GM19193 (cell line): Measurements from ENCODE around the gene CEP41.

Experiments used
- POLR2A ChIP-seq: IDR thresholded peaks from 4 replicates; pipeline ENCODE4 v1.6.1; 2011; ENCODE audit not compliant: insufficient read depth, insufficient read length; ENCODE audit errors: extremely low read depth

CEP41 gene

DNA sequence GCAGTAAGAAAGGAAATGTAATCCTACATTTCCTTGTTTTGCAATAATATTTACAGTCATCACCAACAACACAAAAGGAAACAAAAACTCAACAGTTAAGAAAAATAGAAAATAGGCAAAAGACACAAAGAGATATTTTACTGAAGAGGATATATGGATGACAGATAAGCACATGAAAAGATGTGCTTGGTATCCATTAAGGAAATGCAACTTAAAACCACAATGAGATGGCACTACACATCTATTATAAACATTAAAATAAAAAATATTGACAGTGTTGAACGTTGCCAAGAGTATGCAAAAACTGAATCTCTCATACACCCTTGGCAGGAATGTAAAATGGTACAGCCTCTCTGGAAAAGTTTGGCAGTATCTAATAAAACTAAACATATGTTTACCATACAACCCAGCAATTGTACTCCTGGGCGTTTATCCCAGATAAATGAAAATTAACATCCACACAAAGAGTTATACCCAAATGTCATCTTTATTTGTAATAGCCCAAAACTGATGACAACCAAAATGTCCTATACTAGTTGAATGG lies 5.4 kb downstream of the CEP41 start:
- no peak for TF ChIP-seq POLR2A

- TF ChIP-seq POLR2A: no peak
Observed at GRCh38 chr7:130433301-130433700, 7.5 kb downstream of the CEP41 start.

GRCh38 chr7:130432886-130433285 lies 7.9 kb downstream of the CEP41 start:
- no peak for TF ChIP-seq POLR2A

GRCh38 chr7:130430841-130431666 lies 9.8 kb downstream of the CEP41 start:
- no peak for TF ChIP-seq POLR2A

DNA sequence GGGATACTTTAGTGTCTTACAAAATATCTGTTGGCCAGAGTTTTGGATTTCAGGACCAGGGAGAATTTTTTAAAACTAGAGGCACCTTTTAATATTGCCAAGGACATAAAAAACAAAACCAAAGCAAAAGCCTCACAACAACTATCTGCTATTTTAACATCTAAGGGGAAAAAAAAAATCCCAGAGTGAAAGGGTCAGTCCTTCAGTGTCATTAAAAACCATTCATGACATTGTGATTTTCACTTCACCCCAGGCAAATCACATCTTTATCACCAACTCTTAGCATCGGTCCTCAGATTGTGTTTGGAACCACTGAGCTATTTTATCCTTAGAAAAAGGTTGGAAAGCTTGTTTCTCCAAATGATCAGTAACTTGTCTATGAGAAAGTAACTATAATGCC lies 10.7 kb downstream of the CEP41 start:
- TF ChIP-seq POLR2A: no peak

- no peak for TF ChIP-seq POLR2A
Observed at GRCh38 chr7:130429019-130429418, 11.8 kb downstream of the CEP41 start.

DNA sequence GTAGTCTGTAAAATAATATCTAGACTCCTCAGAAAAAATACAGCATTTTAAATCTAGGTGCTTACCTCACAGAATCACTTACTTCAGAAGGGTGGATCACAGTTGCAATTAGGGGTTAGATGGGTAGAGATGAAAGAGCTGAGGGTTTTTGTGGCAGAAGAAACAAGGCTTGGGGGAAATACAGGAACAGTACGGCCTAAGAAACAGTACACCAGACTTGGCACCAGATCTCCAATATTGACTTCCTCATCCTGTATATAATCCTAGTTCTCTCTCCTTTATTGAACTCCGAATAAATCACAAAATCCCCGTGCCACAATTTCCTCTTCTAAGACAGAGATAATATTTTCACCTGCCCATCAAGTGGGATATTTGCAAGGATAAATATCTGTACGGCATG lies 14.3 kb downstream of the CEP41 start:
- no peak for TF ChIP-seq POLR2A

GRCh38 chr7:130425796-130426195 lies 15.0 kb downstream of the CEP41 start:
- TF ChIP-seq POLR2A: no peak

DNA sequence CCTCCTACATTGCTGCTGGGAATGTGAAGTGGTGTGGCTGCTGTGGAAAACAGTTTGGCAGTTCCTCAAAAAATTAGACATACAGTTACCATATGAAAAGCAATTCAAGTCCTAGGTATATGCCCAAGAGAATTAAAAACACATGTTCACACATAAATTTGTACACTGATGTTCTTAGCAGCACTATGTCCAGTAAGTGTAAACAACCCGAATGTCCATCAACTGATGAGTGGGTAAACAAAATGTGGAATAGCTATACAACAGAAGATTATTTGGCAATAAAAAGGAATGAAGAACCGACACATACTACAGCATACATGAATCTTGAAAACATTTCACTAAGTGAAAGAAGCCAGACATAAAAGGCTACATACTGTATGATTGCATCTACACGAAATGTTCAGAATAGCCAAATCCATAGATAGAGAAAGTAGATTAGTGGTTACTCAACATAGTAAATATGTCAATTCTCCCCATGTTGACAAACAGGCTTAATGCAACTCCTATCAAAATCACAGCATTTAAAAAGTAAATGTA lies 17.2 kb downstream of the CEP41 start:
- no peak for TF ChIP-seq POLR2A

GRCh38 chr7:130421684-130422083 lies 19.1 kb downstream of the CEP41 start:
- TF ChIP-seq POLR2A: no peak

- TF ChIP-seq POLR2A: no peak
Observed at GRCh38 chr7:130420943-130421578, 19.8 kb downstream of the CEP41 start.

DNA sequence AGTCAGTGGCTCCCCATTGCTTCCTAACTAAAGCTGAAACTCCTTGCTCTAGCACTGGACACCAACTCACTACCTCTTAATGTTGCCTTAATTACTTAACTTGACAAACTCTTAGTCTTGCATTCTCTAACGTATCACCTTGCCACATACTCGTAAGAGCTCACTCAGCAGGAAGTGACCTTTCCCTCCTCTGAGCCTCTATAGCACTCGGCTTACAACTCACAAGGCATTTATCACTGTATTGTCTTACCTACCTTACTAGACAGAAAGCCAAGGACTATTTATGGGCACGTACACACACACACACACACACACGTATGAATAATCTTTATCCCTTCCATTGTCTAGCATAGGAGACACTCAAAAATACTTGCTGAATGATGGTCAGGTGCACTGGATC lies 21.2 kb downstream of the CEP41 start:
- no peak for TF ChIP-seq POLR2A

- TF ChIP-seq POLR2A: no peak
Observed at GRCh38 chr7:130418306-130418705, 22.5 kb downstream of the CEP41 start.

DNA sequence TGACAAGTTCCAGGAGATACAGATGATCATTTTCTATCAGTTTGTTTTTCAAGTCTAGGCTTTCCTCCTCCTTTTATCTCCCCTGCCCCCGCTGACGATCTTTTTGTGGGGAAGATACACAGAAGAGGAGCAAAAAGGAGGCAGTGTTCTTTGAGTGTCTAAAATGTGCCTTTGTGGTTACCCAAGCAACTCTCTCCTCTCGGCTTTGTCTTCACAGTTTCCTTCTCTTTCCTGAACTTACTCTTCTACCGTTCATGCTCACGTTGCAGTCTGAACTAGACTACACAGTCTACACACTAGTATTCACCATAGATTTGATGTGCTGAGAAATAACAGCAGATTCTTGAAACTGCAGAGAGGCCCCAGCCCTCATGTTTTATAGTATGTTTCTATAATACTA lies 23.6 kb downstream of the CEP41 start:
- no peak for TF ChIP-seq POLR2A

- no peak for TF ChIP-seq POLR2A
Observed at GRCh38 chr7:130415006-130415405, 25.8 kb downstream of the CEP41 start.

- TF ChIP-seq POLR2A: no peak
Observed at GRCh38 chr7:130413201-130413600, 27.6 kb downstream of the CEP41 start.
